GM12874 (cell line): ENCODE results near the gene COL6A3.

Experiments
- TF ChIP-seq, protein P1 (sequence below): IDR thresholded peaks from 2 replicates; pipeline ENCODE4 v1.5.1; 2011; ENCODE audit warnings: low read depth, mild to moderate bottlenecking, control low read depth, low read length, moderate library complexity; ENCODE audit not compliant: insufficient read depth

COL6A3 gene

DNA sequence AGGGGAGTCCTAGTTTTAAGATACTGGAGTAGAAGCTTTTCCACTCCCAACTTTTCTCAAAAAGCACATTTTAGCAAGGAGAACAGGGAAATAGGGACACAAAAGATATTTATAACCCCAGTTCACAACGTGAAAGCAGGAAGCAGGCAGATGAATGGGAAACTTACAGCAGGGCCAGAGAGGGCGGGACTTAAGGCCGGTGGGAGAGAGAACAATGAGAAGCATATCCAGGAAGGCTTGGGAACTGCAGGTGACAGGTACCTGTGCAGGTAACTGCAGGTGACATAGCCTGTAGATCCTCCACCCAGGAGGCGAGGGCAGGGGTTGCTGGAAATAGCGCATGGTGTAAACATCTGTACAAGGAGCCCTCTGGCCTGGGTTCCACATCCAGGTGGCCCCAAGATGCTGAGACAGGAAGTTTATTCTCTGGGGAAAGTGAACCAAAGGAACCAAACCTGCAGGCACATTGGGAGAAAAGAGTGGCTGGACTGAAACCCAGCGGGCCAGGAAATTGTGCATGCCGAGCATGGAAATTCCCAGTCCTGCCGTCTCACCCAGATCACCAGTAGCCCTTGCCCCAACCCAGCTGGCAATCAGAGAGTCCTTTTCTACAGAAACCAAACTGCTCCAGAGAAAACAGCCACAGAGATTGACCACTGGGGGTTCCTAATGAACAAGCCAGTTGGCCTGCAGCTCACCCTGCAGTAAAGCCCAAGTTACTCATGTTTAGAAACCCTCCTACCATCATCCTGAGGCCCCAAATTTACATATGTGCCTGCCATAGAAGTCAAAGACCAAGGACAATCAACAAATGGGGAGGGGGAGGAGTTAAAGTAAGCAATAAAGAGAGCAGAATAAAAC, 24.3 kb upstream of the COL6A3 start:
- TF ChIP-seq, protein P1, sequence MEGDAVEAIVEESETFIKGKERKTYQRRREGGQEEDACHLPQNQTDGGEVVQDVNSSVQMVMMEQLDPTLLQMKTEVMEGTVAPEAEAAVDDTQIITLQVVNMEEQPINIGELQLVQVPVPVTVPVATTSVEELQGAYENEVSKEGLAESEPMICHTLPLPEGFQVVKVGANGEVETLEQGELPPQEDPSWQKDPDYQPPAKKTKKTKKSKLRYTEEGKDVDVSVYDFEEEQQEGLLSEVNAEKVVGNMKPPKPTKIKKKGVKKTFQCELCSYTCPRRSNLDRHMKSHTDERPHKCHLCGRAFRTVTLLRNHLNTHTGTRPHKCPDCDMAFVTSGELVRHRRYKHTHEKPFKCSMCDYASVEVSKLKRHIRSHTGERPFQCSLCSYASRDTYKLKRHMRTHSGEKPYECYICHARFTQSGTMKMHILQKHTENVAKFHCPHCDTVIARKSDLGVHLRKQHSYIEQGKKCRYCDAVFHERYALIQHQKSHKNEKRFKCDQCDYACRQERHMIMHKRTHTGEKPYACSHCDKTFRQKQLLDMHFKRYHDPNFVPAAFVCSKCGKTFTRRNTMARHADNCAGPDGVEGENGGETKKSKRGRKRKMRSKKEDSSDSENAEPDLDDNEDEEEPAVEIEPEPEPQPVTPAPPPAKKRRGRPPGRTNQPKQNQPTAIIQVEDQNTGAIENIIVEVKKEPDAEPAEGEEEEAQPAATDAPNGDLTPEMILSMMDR: no peak

DNA sequence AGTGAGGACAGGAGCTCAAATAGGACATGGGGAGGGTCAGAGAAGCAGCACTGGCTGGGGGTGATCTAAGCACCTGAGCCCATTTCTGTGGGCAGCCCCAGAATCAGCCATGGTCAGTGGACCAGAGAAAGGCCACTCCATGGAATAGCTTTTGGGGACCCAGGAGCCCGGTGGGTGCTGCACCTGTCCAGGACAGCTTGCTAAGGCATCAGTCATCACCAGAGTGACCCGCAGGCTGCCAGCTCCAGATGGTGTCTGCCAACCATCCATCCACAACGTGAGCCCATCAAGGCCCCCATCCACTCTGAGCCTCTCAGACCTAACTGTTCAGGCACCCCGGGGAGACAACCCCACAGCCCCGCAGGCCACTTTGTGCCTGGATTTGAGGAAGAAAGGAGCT, 23.6 kb upstream of the COL6A3 start:
- TF ChIP-seq, protein P1: no peak

DNA sequence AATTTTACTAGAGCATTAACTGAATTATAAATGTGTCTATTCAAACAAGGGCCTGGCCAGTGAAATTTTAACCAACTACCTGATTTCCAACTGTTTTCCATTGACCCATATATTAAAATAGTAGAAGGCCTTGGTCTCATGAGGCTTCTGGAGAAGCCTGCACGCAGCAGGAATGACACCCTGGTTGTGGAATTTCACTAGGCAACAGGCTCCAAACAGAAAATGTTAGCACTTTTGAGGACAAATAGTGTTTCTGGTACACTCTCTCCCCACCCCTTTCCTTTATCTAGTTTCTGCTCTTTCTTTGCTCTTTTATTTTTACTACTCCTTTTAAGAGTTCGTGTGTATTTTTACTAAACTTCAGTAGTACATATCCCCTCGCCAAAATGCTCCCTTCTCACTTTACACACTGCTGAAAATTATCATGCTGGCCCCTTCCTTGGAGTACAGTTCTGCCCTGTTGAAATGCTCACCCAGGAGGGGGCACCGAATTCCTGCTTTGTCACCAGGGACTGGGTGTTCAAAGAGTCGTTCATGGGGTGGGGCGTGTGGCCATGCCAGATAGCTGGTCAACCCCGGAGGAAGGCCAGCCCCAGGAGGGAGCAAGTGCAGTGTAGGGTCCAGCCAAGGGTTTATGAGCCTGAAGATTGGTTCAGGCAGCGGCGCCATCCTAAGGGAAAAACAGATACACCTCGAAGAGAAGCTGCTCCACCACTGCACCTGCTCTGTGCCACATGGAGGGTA, 22.1 kb upstream of the COL6A3 start:
- TF ChIP-seq, protein P1: no peak

DNA sequence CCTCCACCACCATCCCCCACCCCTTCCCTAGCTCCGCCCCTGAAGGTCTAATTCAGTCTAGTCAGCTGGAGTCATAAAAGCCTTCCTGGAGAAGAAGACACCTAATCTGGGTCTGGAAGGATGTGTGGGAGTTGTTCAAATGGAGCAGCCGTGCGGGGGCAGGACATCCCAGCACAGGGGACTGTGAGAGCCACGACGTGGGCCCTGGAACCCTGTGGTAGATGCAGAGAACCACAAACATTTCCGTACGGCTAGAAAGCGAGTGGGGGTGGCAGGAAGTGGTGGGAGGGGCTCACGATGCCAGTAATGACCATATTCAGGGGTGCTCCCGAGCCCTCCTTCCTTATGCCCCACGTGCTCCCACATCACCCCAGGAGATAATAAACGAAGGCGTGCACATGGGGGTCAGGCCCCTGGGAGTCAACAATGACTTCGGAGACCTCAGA, 20.9 kb upstream of the COL6A3 start:
- TF ChIP-seq, protein P1: no peak

DNA sequence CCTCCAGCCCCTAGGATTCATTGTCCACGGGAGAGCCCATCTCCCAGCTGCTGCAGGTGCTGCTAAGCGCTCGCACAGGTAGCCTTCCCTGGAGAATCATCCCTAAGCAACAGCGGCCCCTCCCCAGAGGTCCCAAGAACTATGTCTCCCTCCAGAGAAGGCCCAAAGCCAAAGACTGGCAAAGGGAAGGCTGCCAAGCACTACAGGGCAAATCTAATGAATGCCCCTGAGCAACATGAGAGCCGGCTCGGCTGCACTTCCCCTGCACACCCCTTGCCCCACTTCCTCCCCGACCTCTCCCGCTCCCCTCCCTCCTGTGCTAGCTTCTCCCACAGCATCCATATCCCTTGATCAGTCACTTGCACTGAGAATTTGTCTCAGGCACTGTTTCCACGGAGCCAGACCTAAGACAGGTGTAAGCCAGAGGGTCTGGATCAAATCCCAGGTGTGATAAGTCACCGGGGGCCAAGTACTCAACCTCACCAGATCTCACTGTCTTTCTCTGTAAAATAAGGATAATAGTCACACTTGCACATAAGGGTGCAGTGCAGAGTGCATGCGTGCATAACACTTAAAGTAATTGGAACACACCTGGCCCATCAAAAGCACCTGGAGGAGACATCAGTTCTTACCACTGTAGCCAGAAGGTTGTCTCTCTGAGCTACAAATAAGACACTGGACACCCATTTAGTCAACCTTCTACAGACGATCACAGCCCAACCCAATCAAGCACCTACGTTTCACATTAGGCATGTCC, 20.1 kb upstream of the COL6A3 start:
- TF ChIP-seq, protein P1: no peak

DNA sequence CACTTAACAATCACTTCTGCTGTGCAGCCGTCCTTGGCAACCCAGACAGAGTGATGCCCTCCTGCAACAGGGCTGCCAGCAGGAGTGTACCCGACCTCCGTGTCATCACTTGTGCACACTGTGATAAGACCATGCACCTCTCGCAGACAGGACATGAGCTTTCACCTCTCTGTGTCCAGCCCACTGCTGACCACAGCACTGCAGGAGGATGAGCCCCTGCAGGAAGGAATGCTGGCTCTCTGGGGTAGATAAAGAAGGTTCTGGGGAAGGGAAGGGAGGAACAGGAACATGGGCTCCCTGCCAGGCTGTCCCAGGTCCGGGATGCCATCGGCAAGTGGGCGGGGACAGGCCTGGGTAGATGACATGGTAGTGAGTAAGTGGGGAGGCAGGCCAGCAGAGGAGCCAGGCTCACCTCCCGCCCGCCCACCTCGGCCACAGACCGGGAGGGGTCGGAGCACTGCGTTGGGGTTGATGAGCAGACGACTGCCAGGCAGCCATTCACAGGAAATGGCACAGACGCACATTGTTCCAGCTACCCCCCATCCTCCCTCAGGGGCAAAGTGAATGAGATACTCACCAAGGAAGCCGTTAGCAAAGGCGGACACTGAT, 18.6 kb upstream of the COL6A3 start:
- TF ChIP-seq, protein P1: no peak

DNA sequence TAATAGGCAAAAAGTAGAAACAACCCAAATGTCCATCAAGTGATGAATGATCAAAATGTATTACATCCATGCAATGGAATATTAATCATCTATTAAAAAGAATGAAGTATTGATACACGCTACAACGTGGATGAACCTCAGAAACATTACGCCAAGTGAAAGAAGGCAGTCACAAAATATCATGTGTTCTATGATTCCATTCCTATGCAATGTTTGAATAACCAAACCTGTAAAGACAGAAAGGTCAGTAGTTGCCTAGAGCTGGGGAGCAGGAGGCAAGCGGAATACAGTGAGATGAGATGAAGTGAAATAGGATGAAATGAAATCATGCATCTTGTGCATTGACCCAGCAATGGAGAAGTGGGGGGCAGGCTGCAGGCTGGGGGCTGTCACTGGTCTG, 17.9 kb upstream of the COL6A3 start:
- TF ChIP-seq, protein P1: no peak
